GM10266 (cell line): Measurements from ENCODE around the gene DGKG.

Source experiments
- DNase-seq: peaks from one replicate; pipeline ENCODE4 v3.0.0; 2012; ENCODE audit errors: extremely low spot score
- CTCF ChIP-seq: IDR thresholded peaks from 2 replicates; pipeline ENCODE4 v1.5.1; 2012; ENCODE audit warnings: mild to moderate bottlenecking, low read depth; ENCODE audit not compliant: control insufficient read depth, insufficient read depth; ENCODE audit errors: missing control alignments

DGKG gene

DNA sequence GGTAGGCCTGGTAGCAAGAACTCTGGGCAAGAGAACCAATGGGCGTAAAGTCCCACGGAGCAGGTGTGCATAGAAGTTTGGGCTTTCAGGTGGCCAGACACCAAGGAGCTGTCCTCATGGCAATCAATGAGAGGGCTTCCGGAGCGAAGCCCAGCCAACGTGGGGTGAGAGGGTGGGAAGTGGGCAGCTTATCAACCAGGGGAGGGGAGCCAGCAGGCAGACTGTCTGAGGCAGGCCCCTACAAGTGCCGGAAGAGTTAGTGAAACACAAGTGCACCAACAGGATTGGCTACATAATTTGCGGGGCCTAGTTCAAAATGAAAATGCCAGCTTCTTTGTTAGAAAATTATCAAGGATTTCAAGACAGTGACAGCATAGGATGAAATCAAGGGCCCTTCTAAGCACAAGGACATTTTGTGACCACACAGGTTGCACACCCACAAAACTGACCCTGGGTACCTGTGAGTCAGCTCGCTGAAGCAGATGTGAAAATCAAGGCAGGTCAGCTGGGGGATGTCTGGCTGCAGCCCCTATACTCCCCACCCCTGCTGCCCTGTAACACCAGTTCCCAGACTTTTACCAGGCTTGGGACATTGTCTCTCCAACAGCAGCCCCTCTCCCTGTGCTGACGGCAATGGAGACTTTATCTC is 151.1 kb downstream of the DGKG start:
- no peak for TF ChIP-seq CTCF
- DNase-seq, result no peak

GRCh38 chr3:186209810-186210752 is 152.0 kb downstream of the DGKG start:
- no peak for DNase-seq
- no peak for TF ChIP-seq CTCF

DNA sequence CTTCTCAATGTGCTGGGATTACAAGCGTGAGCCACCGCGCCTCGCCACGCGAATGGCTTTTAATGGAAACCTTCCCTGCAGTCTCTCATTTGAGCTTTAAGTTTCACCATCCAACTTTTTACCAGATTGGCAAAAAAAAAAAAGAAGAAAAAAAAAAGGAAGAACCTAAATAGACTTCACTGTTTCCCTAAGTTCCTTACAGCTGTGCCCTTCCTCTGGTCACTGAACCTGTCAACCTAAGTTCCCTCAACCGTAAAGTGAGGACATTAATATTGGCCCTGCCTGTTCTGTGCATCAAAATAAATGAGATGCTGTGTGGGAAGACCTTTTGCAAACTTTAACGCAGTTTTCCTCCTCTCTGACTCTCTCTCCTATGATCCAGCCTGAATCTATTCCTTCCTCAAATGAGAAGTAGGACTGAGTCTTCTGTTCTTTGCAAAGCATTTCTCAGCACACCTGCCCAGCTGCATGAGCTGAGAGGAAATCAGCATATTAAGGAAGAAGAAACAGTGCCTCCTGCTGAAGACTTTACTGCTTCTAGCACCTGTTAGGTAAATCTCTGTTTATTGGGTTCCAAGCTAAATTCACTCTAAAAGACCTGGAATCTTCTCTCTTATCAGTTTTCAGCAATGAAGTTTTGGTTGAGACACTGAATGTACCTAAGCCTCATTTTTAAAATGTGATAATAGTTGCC is 153.6 kb downstream of the DGKG start:
- peak; percentile 14 for TF ChIP-seq CTCF
- DNase-seq, result no peak

DNA sequence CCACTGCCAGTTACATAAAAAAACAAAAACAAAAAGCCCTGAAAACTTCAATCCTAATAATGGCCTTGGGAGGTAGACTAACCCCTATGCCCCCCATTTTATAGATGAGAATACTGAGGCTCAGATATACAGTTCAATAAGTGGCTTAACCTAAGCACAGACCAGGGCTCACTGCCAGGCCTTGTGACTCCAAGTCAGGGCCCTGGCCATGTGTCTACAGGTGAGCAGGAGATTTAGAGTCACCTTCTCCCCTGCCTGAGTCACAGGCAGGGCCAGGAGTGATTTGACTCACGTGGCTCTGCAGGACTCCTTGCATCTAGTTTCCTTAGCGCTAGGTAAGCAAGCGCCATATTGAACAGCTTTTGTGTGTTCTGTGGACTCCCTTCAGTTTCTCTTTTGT is 154.5 kb downstream of the DGKG start:
- no peak for DNase-seq
- no peak for TF ChIP-seq CTCF

GRCh38 chr3:186200726-186201125 is 161.3 kb downstream of the DGKG start:
- no peak for DNase-seq
- no peak for TF ChIP-seq CTCF

GRCh38 chr3:186198442-186198841 is 163.6 kb downstream of the DGKG start:
- DNase-seq, result no peak
- no peak for TF ChIP-seq CTCF
